HG03378 (cell line): ENCODE measurements around the gene ITPR1.

Source experiments
- ATAC-seq: cut with Tn5 transposase; IDR thresholded peaks from one replicate; pipeline ENCODE4 v1.9.1; 2021; ENCODE audit warnings: mild to moderate bottlenecking, moderate library complexity; ENCODE audit not compliant: unreplicated experiment

The ITPR1 gene

GRCh38 chr3:4633078-4634004, 140.2 kb downstream of the ITPR1 start:
- ATAC-seq, result peak; percentile 75

GRCh38 chr3:4634894-4635293, 141.7 kb downstream of the ITPR1 start:
- no peak for ATAC-seq

- ATAC-seq, result no peak
These were observed 144.1 kb downstream of the ITPR1 start for GRCh38 chr3:4637265-4637664.

- ATAC-seq, result no peak
These were observed 148.9 kb downstream of the ITPR1 start for GRCh38 chr3:4641863-4642563.

- ATAC-seq, result no peak
These were observed 149.5 kb downstream of the ITPR1 start for GRCh38 chr3:4642611-4643010.

GRCh38 chr3:4643904-4644547, 150.9 kb downstream of the ITPR1 start:
- no peak for ATAC-seq

- no peak for ATAC-seq
These were observed 151.8 kb downstream of the ITPR1 start for GRCh38 chr3:4644951-4645350.

GRCh38 chr3:4645468-4645867, 152.3 kb downstream of the ITPR1 start:
- ATAC-seq, result no peak

- no peak for ATAC-seq
These were observed 154.3 kb downstream of the ITPR1 start for GRCh38 chr3:4647411-4647810.

GRCh38 chr3:4655145-4656045, 162.2 kb downstream of the ITPR1 start:
- ATAC-seq, result no peak

- no peak for ATAC-seq
These were observed 162.9 kb downstream of the ITPR1 start for GRCh38 chr3:4656059-4656458.

GRCh38 chr3:4656626-4657328, 163.6 kb downstream of the ITPR1 start:
- ATAC-seq, result no peak

- no peak for ATAC-seq
These were observed 167.8 kb downstream of the ITPR1 start for GRCh38 chr3:4660936-4661335.

- ATAC-seq, result no peak
These were observed 171.3 kb downstream of the ITPR1 start for GRCh38 chr3:4664412-4664811.

- no peak for ATAC-seq
These were observed 172.0 kb downstream of the ITPR1 start for GRCh38 chr3:4665197-4665596.

- ATAC-seq, result no peak
These were observed 172.9 kb downstream of the ITPR1 start for GRCh38 chr3:4666071-4666470.

- no peak for ATAC-seq
These were observed 177.2 kb downstream of the ITPR1 start for GRCh38 chr3:4670352-4670751.

- no peak for ATAC-seq
These were observed 179.7 kb downstream of the ITPR1 start for GRCh38 chr3:4672725-4673275.

GRCh38 chr3:4674216-4674615, 181.1 kb downstream of the ITPR1 start:
- no peak for ATAC-seq

- no peak for ATAC-seq
These were observed 182.6 kb downstream of the ITPR1 start for GRCh38 chr3:4675704-4676103.
